ENCODE data around the gene LLGL2.

LLGL2 gene

DNA sequence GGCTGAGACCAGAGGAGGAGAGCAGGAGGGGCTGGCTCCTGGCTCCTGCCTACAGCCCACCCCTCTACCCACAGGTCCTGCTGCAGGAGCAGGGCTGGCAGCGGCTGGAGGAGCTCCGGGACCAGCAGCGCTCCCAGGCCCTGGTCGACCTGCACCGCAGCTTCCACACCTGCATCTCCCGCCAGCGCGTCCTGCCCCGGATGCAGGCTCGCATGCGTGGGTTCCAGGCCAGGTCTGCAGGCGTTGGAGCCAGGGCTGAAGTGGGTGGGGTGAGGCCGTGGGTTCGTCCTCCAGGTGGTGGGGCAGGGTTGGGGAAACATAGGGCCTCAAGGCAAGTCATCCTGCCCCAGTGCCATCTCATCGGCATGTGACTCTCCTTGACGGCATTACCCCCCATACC is 80.3 kb downstream of the LLGL2 start:
- TF ChIP-seq, protein P1, sequence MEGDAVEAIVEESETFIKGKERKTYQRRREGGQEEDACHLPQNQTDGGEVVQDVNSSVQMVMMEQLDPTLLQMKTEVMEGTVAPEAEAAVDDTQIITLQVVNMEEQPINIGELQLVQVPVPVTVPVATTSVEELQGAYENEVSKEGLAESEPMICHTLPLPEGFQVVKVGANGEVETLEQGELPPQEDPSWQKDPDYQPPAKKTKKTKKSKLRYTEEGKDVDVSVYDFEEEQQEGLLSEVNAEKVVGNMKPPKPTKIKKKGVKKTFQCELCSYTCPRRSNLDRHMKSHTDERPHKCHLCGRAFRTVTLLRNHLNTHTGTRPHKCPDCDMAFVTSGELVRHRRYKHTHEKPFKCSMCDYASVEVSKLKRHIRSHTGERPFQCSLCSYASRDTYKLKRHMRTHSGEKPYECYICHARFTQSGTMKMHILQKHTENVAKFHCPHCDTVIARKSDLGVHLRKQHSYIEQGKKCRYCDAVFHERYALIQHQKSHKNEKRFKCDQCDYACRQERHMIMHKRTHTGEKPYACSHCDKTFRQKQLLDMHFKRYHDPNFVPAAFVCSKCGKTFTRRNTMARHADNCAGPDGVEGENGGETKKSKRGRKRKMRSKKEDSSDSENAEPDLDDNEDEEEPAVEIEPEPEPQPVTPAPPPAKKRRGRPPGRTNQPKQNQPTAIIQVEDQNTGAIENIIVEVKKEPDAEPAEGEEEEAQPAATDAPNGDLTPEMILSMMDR (IDR thresholded peaks at IDR 0.05; ENCODE audit: insufficient read depth, low read length, poor library complexity, severe bottlenecking), result no peak
- Histone ChIP-seq H3K36me3 (ENCODE audit: control insufficient read depth, insufficient read depth, low read length) (no peaks in the 10 kb centered on the region), H3K4me3 (replicated peaks; ENCODE audit: low read depth, low read length) (no peak overlapping the region), H3K27me3 (replicated peaks; ENCODE audit: control insufficient read depth, insufficient read depth, low read length) (no peaks in the 10 kb centered on the region)
- DNase-seq (ENCODE audit: extremely low read depth, insufficient read length), result peak; percentile 9

DNA sequence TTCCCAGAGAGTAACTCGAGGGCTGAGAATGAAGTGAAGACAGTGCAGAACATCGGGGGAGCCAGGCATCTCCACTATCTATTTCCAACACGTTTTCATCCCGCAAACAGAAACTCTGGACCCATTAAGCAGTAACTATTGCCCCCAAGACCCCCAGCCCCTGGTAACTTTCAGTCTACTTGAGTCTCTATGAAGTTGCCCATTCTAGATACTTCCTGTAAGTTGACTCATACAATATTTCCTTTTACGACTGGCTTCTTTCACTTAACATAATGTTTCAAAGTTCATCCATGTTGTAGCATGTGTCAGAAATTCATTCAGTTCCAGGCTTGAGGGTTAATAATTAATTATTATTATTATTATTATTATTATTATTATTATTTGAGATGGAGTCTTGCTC is 81.6 kb downstream of the LLGL2 start:
- no peaks in the 10 kb centered on the region for H3K36me3 ChIP-seq (ENCODE audit: control insufficient read depth, insufficient read depth, low read length)
- H3K27me3 ChIP-seq (replicated peaks; ENCODE audit: control insufficient read depth, insufficient read depth, low read length), result no peaks in the 10 kb centered on the region
- no peak for DNase-seq (ENCODE audit: extremely low read depth, insufficient read length)
- TF ChIP-seq, protein P1 (IDR thresholded peaks at IDR 0.05; ENCODE audit: insufficient read depth, low read length, poor library complexity, severe bottlenecking), result no peak
- H3K4me3 ChIP-seq (replicated peaks; ENCODE audit: low read depth, low read length), result no peak overlapping the region

DNA sequence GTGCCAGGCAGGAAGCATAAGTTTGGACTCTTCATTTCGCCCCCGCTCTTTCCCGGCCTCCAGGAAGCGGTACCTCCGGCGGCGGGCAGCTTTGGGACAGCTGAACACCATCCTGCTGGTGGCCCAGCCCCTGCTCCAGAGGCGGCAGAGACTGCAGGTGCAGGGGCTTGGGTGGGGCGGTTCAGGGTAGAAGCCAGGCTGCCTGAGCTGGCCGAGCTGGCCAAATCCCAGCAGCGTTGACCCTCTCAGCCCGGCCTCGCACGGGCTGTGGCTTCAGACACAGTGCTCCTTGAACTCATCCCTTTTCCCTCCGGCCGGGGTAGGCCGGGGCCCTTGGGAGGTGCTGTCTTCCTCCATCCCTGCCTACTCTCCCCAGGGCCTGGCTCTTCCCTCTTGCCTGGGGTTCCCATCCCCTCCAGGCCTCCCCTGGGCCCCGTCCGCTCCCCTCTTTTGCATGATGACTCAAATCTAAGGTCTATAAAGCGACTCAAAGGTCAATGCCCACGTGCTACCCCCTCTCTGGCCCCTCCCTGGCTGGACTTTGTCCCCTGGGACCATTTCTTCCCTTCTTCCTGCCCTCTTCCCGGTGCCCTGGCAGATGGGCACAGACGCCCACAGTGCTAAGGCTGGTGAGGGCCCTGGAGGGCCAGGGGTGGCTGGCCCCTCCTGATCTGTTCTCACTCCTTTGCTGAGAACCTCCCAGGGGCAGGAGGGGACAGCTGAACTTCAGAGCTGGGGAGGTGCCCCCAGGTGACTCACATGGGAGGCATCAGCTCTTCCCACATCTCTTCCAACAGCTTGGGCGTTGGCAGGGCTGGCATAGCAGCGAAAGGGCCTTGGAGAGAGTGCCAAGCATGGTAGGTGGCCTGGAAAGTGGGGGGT is 84.8 kb downstream of the LLGL2 start:
- Histone ChIP-seq H3K27me3 (replicated peaks; ENCODE audit: control insufficient read depth, insufficient read depth, low read length) (no peaks in the 10 kb centered on the region), H3K4me3 (replicated peaks; ENCODE audit: low read depth, low read length) (no peak overlapping the region), H3K36me3 (ENCODE audit: control insufficient read depth, insufficient read depth, low read length) (no peaks in the 10 kb centered on the region)
- no peak for DNase-seq (ENCODE audit: extremely low read depth, insufficient read length)
- TF ChIP-seq, protein P1 (IDR thresholded peaks at IDR 0.05; ENCODE audit: insufficient read depth, low read length, poor library complexity, severe bottlenecking), result no peak

DNA sequence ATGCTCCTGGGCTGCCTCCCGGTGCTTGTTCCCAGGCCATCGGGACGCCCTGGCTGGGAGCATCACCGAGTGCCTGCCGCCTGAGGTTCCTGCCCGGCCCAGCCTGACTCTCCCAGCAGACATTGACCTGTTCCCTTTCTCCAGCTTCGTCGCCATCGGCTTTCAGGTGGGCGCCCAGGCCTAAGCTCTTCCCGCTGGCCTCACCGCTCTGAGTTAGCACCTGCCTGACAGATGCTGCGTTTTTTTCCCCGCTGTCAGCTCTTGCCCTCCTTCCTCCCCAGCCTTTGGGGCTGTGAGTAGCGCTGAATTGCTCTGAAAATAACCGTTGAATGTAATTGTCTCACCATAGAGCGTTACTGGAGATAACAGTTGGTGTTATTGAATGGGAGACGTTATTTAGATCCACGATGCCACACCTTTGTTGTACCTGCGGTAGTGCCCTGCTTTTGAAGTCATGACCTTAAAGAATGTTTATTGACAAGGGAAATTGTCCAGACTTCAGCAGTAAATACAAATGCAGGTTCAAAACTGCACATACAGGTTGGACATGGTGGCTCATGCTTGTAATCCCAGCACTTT is 86.4 kb downstream of the LLGL2 start:
- H3K27me3 ChIP-seq (replicated peaks; ENCODE audit: control insufficient read depth, insufficient read depth, low read length), result no peaks in the 10 kb centered on the region; the same call in 1 of the 2 replicates
- no peak for DNase-seq (ENCODE audit: extremely low read depth, insufficient read length)

DNA sequence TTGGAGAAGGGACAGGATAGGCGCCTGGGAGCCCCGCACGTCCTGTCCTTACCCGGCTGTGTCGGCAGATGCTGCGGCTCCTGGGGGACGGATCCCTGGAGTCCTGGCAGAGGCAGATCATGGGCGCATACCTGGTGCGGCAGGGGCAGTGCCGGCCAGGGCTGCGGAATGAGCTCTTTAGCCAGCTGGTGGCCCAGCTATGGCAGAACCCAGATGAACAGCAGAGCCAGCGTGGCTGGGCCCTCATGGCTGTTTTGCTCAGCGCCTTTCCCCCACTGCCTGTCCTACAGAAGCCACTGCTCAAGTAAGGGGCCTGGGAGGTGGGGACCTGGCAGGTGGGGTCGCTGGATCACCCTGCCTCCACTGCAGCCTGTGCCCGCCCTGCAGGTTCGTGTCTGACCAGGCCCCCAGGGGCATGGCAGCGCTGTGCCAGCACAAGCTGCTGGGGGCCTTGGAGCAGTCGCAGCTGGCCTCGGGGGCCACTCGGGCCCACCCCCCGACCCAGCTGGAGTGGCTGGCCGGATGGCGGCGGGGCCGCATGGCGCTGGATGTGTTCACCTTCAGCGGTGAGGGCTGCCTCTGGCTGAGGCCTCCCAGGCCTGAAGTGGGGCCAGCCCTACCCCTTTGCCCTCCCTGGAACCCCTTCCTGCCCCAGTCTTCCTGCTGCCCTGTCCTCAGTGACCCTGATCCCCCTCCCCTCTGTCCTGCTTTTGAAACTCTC is 87.6 kb downstream of the LLGL2 start:
- TF ChIP-seq, protein P1 (IDR thresholded peaks at IDR 0.05; ENCODE audit: insufficient read depth, low read length, poor library complexity, severe bottlenecking), result no peak
- Histone ChIP-seq H3K27me3 (replicated peaks; ENCODE audit: control insufficient read depth, insufficient read depth, low read length) (no peaks in the 10 kb centered on the region; the same call in 1 of the 2 replicates), H3K36me3 (ENCODE audit: control insufficient read depth, insufficient read depth, low read length) (no peaks in the 10 kb centered on the region)

More for the DNA sequence above, 86.4 kb downstream of the LLGL2 start:
- TF ChIP-seq, protein P1 (IDR thresholded peaks at IDR 0.05; ENCODE audit: insufficient read depth, low read length, poor library complexity, severe bottlenecking), result no peak
- Histone ChIP-seq H3K4me3 (replicated peaks; ENCODE audit: low read depth, low read length) (no peak overlapping the region), H3K36me3 (ENCODE audit: control insufficient read depth, insufficient read depth, low read length) (no peaks in the 10 kb centered on the region)

More for the DNA sequence above, 87.6 kb downstream of the LLGL2 start:
- no peak for DNase-seq (ENCODE audit: extremely low read depth, insufficient read length)
- H3K4me3 ChIP-seq (replicated peaks; ENCODE audit: low read depth, low read length), result no peak overlapping the region
